ENCODE measurements around the gene FOXA1. TPM values are rescaled to one million over a fixed set of nuclear protein-coding genes. Genes with fewer than 3 reads are reported as not detected.

FOXA1 gene
- total RNA-seq, 1 experiment from 2014 or later, result 0.07 TPM

DNA sequence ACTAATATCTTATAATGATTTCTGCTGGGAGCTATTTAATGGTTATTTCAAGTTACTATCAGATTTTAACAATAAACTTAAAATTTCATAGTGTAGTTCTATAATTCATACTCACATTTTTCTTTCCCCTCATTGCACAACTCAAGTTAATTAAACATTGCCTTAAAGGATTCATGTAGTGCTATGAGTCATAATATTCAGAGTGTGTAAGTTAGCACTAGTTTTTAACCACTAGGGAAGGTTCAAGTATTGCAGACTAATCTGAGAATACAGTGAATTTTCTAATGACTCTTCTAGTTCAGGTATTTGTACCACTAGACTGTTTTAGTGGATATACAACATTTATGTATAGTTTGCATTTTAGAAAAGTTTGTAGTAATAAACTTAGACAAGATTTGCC is 49.9 kb downstream of the FOXA1 start:
- no peak overlapping the region for H3K9ac ChIP-seq (ENCODE audit: extremely low read depth, insufficient read length, low read length)
- H3K36me3 Mint-ChIP-seq (ENCODE audit: insufficient read depth in 1 of 3, low read depth in 3 of 3), result no peaks in the 10 kb centered on the region
- H3K27me3 ChIP-seq (ENCODE audit: insufficient read depth, low read length), result no peaks in the 10 kb centered on the region

More for the DNA sequence above, 49.9 kb downstream of the FOXA1 start:
- Histone ChIP-seq H4K20me1 (ENCODE audit: control insufficient read depth, insufficient read depth, insufficient read length) (no peaks in the 10 kb centered on the region), H2BK5ac (ENCODE audit: insufficient read length, low read length) (no peak overlapping the region), H3K18ac (ENCODE audit: insufficient read length, low read depth, low read length) (no peak overlapping the region), H3K9me3 (ENCODE audit: control insufficient read depth, low read depth, low read length) (no peaks in the 10 kb centered on the region), H3K4ac (ENCODE audit: low read depth, low read length) (no peak overlapping the region), H3K4me2 (ENCODE audit: insufficient read depth, insufficient read length, low read length) (no peak overlapping the region), H2BK12ac (ENCODE audit: insufficient read length, low read depth, low read length) (no peak overlapping the region), H3K79me1 (ENCODE audit: insufficient read depth, low read depth, low read length, poor library complexity, severe bottlenecking) (no peaks in the 10 kb centered on the region), H2AFZ (ENCODE audit: low read length) (no peak overlapping the region), H3K4me1 (ENCODE audit: insufficient read depth, low read length) (no peaks in the 10 kb centered on the region), H3K79me2 (ENCODE audit: insufficient read depth, low read length) (no peaks in the 10 kb centered on the region), H2BK120ac (ENCODE audit: low read depth, low read length, poor library complexity, severe bottlenecking) (no peak overlapping the region), H4K8ac (replicated peaks; ENCODE audit: insufficient read length, low read depth, low read length) (no peak overlapping the region), H3K14ac (ENCODE audit: insufficient read depth, low read length) (no peak overlapping the region), H3K27ac (ENCODE audit: insufficient read length, low read depth, low read length) (no peak overlapping the region), H2BK20ac (ENCODE audit: low read depth, low read length, poor library complexity, severe bottlenecking) (no peak overlapping the region), H4K5ac (ENCODE audit: insufficient read length, low read depth, low read length) (no peak overlapping the region), H3K56ac (ENCODE audit: insufficient read length, low read depth, low read length) (no peak overlapping the region), H2BK15ac (ENCODE audit: low read depth, low read length) (no peak overlapping the region), H2AK5ac (ENCODE audit: insufficient read length, low read length) (no peak overlapping the region), H3K23me2 (ENCODE audit: insufficient read length, low read depth, low read length, poor library complexity, severe bottlenecking) (no peaks in the 10 kb centered on the region), H3K23ac (ENCODE audit: insufficient read length, low read depth, low read length) (no peak overlapping the region), H3T11ph (ENCODE audit: low read length) (no peak overlapping the region), H4K91ac (ENCODE audit: insufficient read length, low read depth, low read length) (no peak overlapping the region)
- Mint-ChIP-seq H3K4me3 (no peak overlapping the region), H3K27me3 (ENCODE audit: low read depth) (no peaks in the 10 kb centered on the region), H3K27ac (no peak overlapping the region), H3K4me1 (no peaks in the 10 kb centered on the region), H3K9me3 (no peaks in the 10 kb centered on the region)
- no peak for DNase-seq
- TF ChIP-seq, protein P1, sequence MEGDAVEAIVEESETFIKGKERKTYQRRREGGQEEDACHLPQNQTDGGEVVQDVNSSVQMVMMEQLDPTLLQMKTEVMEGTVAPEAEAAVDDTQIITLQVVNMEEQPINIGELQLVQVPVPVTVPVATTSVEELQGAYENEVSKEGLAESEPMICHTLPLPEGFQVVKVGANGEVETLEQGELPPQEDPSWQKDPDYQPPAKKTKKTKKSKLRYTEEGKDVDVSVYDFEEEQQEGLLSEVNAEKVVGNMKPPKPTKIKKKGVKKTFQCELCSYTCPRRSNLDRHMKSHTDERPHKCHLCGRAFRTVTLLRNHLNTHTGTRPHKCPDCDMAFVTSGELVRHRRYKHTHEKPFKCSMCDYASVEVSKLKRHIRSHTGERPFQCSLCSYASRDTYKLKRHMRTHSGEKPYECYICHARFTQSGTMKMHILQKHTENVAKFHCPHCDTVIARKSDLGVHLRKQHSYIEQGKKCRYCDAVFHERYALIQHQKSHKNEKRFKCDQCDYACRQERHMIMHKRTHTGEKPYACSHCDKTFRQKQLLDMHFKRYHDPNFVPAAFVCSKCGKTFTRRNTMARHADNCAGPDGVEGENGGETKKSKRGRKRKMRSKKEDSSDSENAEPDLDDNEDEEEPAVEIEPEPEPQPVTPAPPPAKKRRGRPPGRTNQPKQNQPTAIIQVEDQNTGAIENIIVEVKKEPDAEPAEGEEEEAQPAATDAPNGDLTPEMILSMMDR (conservative IDR thresholded peaks at IDR 0.05), result no peak
